Measurements from ENCODE around the gene MVB12B. TPM values are rescaled to one million over a fixed set of nuclear protein-coding genes. Genes with fewer than 3 reads are reported as not detected.

MVB12B gene
- total and polyA plus RNA-seq, 2 of the 8 experiments (the other 6 are each of a cell fraction or from before 2014, with no cell fraction given), result 2.6 to 5.0 TPM

GRCh38 chr9:126295516-126295915, 31.1 kb upstream of the MVB12B start (continued):
- TF ChIP-seq CHD7 (IDR thresholded peaks at IDR 0.05; ENCODE audit: insufficient replicate concordance, low read length), result no peak
- no peak for TF ChIP-seq RNF2 (IDR thresholded peaks at IDR 0.05; ENCODE audit: borderline replicate concordance, low read depth, low read length, missing control alignments, poor library complexity, severe bottlenecking)
- TF ChIP-seq SAP30 (IDR thresholded peaks at IDR 0.05; ENCODE audit: insufficient read depth, insufficient replicate concordance, low read length), result no peak
- TF ChIP-seq EP300 (IDR thresholded peaks at IDR 0.05; ENCODE audit: borderline replicate concordance in 1 of 2, low read depth in 2 of 2, low read length in 2 of 2), result no peak
- TF ChIP-seq POU5F1 (IDR thresholded peaks at IDR 0.05; ENCODE audit: low read depth, low read length), result no peak
- TF ChIP-seq GTF2F1 (IDR thresholded peaks at IDR 0.05; ENCODE audit: borderline replicate concordance, low read depth, low read length), result no peak
- TF ChIP-seq SP1 (IDR thresholded peaks at IDR 0.05; ENCODE audit: low read depth, low read length), result no peak
- TF ChIP-seq BACH1 (IDR thresholded peaks at IDR 0.05; ENCODE audit: low read length), result no peak
